ENCODE measurements around the gene DDX50. TPM values are rescaled to one million over a fixed set of nuclear protein-coding genes. Genes with fewer than 3 reads are reported as not detected.

DDX50 gene
- total RNA-seq, 1 experiment from 2014 or later: 50.7 TPM

DNA sequence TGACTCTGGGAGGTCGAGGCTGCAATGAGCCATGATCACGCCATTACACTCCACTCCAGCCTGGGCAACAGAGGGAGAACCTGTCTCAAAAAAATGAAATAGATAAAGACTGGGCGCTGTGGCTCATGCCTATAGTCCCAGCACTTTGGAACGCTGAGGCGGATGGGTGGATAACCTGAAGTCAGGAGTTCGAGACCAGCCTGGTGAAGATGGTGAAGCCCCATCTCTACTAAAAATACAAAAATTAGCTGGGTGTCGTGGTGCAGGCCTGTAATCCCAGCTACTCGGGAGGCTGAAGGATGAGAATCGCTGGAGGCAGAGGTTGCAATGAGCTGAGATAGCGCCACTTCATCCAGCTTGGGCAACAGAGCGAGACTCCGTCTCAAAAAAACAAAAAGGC is 53.8 kb downstream of the DDX50 start:
- Histone ChIP-seq H3K4me1 (ENCODE audit: insufficient read depth, low read length) (no peaks in the 10 kb centered on the region), H3K79me2 (ENCODE audit: insufficient read depth, low read length) (peaks cover 26% of the 10 kb centered on the region), H3K79me1 (ENCODE audit: insufficient read depth, low read depth, low read length, poor library complexity, severe bottlenecking) (peaks cover 4% of the 10 kb centered on the region), H2BK20ac (ENCODE audit: low read depth, low read length, poor library complexity, severe bottlenecking) (no peak overlapping the region), H2BK5ac (ENCODE audit: insufficient read length, low read length) (no peak overlapping the region), H2AK5ac (ENCODE audit: insufficient read length, low read length) (no peak overlapping the region), H4K8ac (replicated peaks; ENCODE audit: insufficient read length, low read depth, low read length) (no peak overlapping the region), H3K27me3 (ENCODE audit: insufficient read depth, low read length) (no peaks in the 10 kb centered on the region), H3K9me3 (ENCODE audit: control insufficient read depth, low read depth, low read length) (no peaks in the 10 kb centered on the region), H3K18ac (ENCODE audit: insufficient read length, low read depth, low read length) (no peak overlapping the region), H3T11ph (ENCODE audit: low read length) (no peak overlapping the region), H4K20me1 (ENCODE audit: control insufficient read depth, insufficient read depth, insufficient read length) (no peaks in the 10 kb centered on the region), H3K23me2 (ENCODE audit: insufficient read length, low read depth, low read length, poor library complexity, severe bottlenecking) (peaks cover 13% of the 10 kb centered on the region), H4K5ac (ENCODE audit: insufficient read length, low read depth, low read length) (no peak overlapping the region), H3K4me2 (ENCODE audit: insufficient read depth, insufficient read length, low read length) (peak overlapping the region; percentile 99), H3K23ac (ENCODE audit: insufficient read length, low read depth, low read length) (no peak overlapping the region), H2AFZ (ENCODE audit: low read length) (no peak overlapping the region), H3K4ac (ENCODE audit: low read depth, low read length) (no peak overlapping the region), H4K91ac (ENCODE audit: insufficient read length, low read depth, low read length) (no peak overlapping the region), H3K56ac (ENCODE audit: insufficient read length, low read depth, low read length) (no peak overlapping the region), H2BK120ac (ENCODE audit: low read depth, low read length, poor library complexity, severe bottlenecking) (no peak overlapping the region), H3K14ac (ENCODE audit: insufficient read depth, low read length) (no peak overlapping the region), H3K9ac (ENCODE audit: extremely low read depth, insufficient read length, low read length) (no peak overlapping the region), H2BK12ac (ENCODE audit: insufficient read length, low read depth, low read length) (no peak overlapping the region), H3K27ac (ENCODE audit: insufficient read length, low read depth, low read length) (no peak overlapping the region), H2BK15ac (ENCODE audit: low read depth, low read length) (no peak overlapping the region)
- WGBS (ENCODE audit: extremely low coverage, insufficient read length, low lambda C conversion rate): no CpG with 5 or more reads among the region's 12 CpGs
- H3K36me3 Mint-ChIP-seq (ENCODE audit: insufficient read depth in 1 of 3, low read depth in 3 of 3): peaks cover 11 to 34% (median 16%) of the 10 kb centered on the region in 3 experiments
- peaks cover 2% of the 10 kb centered on the region for H3K27me3 Mint-ChIP-seq (ENCODE audit: low read depth)
- no peak for DNase-seq
- H3K9me3 Mint-ChIP-seq: peaks cover 0 to 3% of the 10 kb centered on the region in 2 experiments; a peak in 3 of 5 replicates
- TF ChIP-seq, protein P1, sequence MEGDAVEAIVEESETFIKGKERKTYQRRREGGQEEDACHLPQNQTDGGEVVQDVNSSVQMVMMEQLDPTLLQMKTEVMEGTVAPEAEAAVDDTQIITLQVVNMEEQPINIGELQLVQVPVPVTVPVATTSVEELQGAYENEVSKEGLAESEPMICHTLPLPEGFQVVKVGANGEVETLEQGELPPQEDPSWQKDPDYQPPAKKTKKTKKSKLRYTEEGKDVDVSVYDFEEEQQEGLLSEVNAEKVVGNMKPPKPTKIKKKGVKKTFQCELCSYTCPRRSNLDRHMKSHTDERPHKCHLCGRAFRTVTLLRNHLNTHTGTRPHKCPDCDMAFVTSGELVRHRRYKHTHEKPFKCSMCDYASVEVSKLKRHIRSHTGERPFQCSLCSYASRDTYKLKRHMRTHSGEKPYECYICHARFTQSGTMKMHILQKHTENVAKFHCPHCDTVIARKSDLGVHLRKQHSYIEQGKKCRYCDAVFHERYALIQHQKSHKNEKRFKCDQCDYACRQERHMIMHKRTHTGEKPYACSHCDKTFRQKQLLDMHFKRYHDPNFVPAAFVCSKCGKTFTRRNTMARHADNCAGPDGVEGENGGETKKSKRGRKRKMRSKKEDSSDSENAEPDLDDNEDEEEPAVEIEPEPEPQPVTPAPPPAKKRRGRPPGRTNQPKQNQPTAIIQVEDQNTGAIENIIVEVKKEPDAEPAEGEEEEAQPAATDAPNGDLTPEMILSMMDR (conservative IDR thresholded peaks at IDR 0.05): no peak
- H3K27ac Mint-ChIP-seq: peak overlapping the region in 1 of 3 experiments; percentile 65; a peak in 2 of 7 replicates
- H3K4me1 Mint-ChIP-seq: peaks cover 9 to 13% of the 10 kb centered on the region in 2 experiments
- peak overlapping the region; percentile 75 to 99 for H3K4me3 Mint-ChIP-seq

All from H9 (cell line).